Neural progenitor cell (in vitro differentiated cells): ENCODE results near the gene PDE4A.

Experiments
- CTCF ChIP-seq: fragments of 200-600 bp; sonication (generic); IDR thresholded peaks from 2 replicates; pipeline ENCODE4 v1.5.1; 2017; ENCODE audit warnings: antibody characterized with exemption, mild to moderate bottlenecking
- EZH2 ChIP-seq: fragments of 200-600 bp; sonication (generic); IDR thresholded peaks from 2 replicates; pipeline ENCODE4 v1.6.1; 2017; ENCODE audit warnings: antibody characterized with exemption, mild to moderate bottlenecking, moderate library complexity
- EZH2phosphoT487 ChIP-seq: fragments of 200-600 bp; sonication (generic); IDR thresholded peaks from 2 replicates; pipeline ENCODE4 v1.6.1; 2017; ENCODE audit warnings: antibody characterized with exemption

- TF ChIP-seq CTCF = no peak
- TF ChIP-seq EZH2 = no peak
- no peak for TF ChIP-seq EZH2phosphoT487
These were observed 30.0 kb downstream of the PDE4A start for GRCh38 chr19:10450191-10450852.
